Medulla oblongata (tissue), 1 donor: ENCODE measurements around the gene UBXN2A.
A peak's percentile ranks its signal among the peaks of the same experiment; 100 is the strongest.
"Not testable (repeated sequence)": the region's sequence is repeated elsewhere in the genome, so short reads cannot be mapped to it uniquely, and the experiment has no call there.

Experiments
- DNase-seq: peaks from one replicate; pipeline ENCODE4 v3.0.0-alpha.2; 2015; ENCODE audit errors: extremely low spot score

Gene UBXN2A

DNA sequence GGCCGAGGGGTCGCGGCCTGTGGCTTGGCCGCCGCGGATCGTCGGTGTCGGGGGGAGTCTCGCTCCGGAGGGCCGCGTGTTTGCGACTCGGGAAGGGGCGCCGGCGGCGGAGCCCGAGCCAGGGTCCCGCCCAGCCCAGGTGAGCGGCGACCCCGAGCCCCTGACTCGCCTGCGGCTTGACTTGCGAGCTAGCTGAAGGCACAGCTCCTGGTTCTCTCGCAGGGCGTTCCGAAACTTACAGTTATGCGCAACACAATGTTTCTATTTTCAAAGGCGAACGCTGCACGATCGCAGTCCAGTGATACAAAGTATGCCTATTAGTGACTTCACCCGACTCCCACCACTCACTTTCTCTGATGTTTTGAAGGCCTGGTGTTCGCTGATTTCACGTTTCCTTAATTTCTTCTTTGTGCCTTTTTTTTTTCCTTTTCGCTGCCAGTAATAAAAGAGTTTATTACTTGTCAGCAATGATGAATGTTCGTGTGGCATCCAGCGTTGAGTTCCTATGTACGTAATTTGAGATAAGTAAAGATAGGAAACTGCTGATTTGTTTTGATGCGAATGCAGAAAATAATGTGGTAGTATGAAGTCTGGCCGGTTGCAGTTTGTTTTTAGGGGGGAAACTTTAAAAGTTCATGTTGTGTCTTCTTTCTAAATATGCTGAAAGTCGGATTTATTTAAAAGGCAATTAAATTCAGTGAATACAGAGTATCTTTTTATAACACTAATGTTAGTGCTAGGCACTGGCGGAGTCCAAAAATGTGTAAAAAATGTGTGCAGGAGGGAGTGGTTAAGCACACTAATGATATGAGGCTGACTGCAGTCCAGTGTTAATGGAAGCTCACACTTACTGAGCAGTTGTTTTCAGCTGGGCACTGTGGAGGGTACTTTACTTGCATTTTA, 706 bp downstream of the UBXN2A start:
- peak; percentile 38 for DNase-seq

DNA sequence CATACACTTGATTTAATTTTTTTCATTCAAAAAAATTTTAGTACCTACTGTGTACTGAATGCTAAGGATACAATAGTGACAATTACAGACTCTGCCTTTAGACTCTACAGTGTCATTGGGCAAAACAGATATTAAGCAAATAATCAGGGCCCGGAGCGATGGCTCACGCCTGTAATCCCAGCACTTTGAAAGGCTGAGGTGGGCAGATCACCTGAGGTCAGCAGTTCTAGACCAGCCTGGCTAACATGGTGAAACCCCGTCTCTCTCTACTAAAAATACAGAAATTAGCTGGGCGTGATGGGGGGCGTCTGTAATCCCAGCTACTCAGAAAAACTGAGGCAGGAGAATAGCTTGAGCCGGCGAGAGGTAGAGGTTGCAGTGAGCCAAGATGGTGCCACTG, 1.4 kb downstream of the UBXN2A start:
- no peak for DNase-seq

GRCh38 chr2:23943666-23944065, 3.4 kb downstream of the UBXN2A start:
- DNase-seq: no peak

DNA sequence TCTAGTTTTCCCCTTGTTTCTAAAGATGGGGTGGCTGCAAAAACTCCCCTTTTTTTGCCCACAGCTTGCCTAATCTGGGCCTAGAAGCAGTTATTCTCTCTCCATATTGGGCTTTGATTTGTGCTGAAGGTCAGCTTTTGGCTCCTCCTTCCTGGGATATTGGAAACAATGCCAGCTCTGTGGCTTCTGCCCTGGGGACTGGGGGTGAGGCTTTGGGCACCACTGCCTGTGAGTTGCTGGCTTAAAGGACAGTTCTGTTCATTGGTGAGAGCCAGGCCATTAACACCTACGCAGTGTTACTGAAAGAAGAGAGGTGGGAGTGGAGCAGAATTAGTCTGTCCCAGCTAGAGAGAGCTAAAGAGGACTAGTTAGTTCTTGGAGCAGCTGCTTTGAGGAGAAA, 4.3 kb downstream of the UBXN2A start:
- DNase-seq: peak; percentile 61

GRCh38 chr2:23944976-23945375, 4.7 kb downstream of the UBXN2A start:
- no peak for DNase-seq

- DNase-seq: no peak
Observed at GRCh38 chr2:23947350-23947749, 7.1 kb downstream of the UBXN2A start.

DNA sequence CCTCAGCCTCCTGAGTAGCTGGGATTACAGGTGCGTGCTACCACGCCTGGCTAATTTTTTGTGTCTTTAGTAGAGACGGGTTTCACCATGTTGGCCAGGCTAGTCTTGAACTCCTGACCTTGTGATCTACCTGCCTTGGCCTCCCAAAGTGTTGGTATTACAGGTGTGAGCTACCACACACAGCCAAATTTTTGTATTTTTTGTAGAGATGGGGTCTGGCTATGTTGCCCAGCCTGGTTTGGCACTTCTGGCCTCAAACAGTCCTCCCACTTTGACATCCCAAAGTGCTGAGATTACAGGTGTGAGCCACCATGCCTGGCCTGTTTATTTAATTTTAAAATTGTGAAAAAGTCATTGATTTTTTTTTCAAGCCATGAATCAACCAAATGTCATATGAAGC, 12.3 kb downstream of the UBXN2A start:
- DNase-seq: not testable (repeated sequence)

GRCh38 chr2:23953625-23954024, 13.4 kb downstream of the UBXN2A start:
- no peak for DNase-seq

DNA sequence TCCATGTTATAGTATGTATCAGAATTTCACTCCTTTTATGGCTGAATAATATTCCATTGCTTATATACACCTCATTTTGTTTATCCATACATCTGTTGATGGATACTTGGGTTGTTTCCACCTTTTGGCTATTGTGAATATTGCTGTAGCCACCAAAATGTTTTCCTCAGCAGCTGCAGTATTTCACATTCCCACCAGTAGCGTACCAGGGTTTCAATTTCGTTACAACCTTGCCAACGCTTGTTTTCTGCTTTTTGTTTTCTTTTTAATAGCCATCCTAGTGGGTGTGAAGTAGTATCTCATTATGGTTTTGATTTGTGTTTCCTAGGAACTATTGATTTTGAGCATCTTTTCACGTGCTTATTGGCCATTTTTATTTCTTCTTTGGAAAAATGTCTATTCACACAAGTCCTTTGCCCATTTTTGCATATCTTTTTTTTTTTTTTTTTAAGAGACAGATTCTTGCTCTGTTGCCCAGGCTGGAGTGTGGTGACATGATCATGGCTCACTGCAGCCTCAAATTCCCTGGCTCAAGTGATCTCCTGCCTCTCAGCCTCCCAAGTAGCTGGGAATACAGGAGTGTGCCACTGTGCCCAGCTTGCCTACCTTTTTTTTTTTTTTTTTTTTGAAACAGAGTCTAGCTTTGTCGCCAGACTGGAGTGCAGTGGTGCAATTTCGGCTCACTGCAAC, 14.2 kb downstream of the UBXN2A start:
- DNase-seq: no peak

GRCh38 chr2:23967846-23968245, 27.6 kb downstream of the UBXN2A start:
- DNase-seq: no peak

GRCh38 chr2:23976883-23977282, 36.6 kb downstream of the UBXN2A start:
- no peak for DNase-seq

GRCh38 chr2:23988371-23988770, 48.1 kb downstream of the UBXN2A start:
- DNase-seq: no peak

GRCh38 chr2:23992931-23993330, 52.7 kb downstream of the UBXN2A start:
- DNase-seq: no peak

GRCh38 chr2:23993736-23994269, 53.5 kb downstream of the UBXN2A start:
- no peak for DNase-seq

GRCh38 chr2:23994567-23994966, 54.3 kb downstream of the UBXN2A start:
- no peak for DNase-seq

- no peak for DNase-seq
Observed at GRCh38 chr2:24007693-24008092, 67.4 kb downstream of the UBXN2A start.

DNA sequence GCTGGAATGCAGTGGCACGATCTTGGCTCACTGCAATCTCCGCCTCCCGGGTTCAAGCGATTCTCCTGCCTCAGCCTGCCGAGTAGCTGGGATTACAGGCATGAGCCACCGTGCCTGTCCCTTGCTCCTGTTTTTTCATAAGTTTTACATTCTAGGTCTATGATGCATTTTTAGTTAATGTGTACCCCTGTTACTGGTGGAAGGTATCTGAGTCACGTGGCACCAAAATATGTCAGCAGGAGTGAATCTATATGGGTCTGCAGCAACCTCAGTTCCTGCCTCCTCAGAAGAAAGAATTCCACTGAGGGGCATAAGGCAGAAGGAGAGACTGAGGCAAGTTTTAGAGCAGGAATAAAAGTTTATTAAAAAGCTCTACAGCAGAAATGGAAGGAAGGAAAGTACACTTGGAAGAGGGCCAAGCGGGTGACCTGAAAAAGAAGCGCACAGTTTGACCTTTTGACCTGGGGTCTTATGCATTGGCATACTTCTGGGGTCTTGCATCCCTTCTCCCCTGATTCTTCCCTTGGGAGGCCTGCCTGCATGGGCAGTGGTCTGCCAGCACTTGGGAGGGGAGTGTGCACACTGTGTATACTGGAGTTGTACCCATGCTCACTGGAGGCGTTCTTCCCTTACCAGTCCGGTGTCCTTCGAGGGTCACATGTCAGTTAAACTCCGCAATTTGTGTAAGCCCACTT, 68.6 kb downstream of the UBXN2A start:
- no peak for DNase-seq

DNA sequence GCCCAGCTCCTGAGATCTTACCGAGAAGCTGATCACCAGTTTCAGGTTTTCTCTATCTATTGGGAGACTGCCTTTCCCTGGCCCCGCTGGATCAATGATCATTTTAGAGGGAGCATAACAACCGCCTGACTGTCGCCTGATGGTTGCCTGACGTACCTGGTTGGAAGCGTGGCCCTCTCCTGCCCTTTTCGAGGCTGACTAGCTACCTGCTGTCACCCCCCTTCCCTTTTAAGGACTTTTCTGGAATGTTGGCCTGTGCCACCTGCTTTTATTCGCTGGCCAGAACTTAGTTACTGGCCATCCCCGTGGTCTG, 69.1 kb downstream of the UBXN2A start:
- no peak for DNase-seq

DNA sequence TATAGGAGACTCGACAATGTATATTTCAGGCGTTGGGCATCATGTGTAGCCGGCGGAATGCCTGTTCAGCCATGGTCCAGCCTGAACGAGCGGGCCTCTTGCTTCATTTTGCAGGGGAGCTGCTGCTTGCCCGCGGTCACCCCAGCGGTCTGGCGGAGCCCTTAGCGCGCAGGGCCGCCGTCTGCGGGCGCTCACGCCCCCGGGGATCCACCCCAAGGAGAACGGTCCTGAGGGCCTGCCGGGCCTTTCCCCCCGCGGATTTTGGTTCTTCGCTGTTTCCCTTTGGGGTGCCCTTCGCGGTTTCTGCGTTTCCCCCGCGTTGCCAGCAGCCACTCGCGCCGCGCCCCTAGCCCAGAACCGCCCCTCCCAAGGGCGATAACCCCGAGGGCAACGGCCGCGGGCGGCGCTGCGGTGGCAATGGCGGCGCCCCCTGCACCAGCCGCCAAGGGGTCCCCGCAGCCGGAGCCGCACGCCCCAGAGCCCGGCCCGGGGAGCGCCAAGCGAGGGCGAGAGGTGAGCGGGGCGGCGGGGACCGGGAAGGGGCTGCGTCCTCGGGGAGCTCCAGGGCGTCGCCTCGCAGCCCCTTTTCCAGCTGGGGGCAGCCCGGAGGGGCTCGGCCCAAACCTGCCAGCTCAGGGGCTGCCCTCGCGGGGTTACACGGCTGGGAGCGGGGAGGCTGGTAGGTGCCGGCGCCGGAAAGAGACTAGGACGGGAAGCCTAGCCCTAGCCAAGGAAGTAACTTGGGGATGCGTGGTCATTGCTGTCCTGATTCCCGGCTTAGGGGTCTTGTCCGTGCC, 69.6 kb downstream of the UBXN2A start, which contains the start of gene MFSD2B:
Gene MFSD2B, plus strand, starts transcription at position 406 of the 797 bp plus-strand sequence. Its CDS starts 12 bp downstream, at position 418.
- no peak for DNase-seq

- DNase-seq: no peak
Observed at GRCh38 chr2:24010477-24011249, 70.4 kb downstream of the UBXN2A start.
